Spinal cord (tissue), 10 donors: ENCODE data around the gene ST3GAL2. TPM values are rescaled to one million over a fixed set of nuclear protein-coding genes. Genes with fewer than 3 reads are reported as not detected.
"Not testable (repeated sequence)": the region's sequence is repeated elsewhere in the genome, so short reads cannot be mapped to it uniquely, and the experiment has no call there.

Source experiments
- DNase-seq, 6 donors: peaks; one replicate each; pipeline versions ENCODE4 v3.0.0 to v3.0.0-alpha.2; 2013 to 2015; ENCODE audit warnings: low spot score in 6 of 6, low read depth in 4 of 6
- H3K27ac ChIP-seq: one replicate; pipeline ENCODE4 v1.5.1; 2013; ENCODE audit warnings: low read depth, low read length, control low read depth
- H3K27me3 ChIP-seq: one replicate; pipeline ENCODE4 v1.6.1; 2013; ENCODE audit warnings: low read length; ENCODE audit not compliant: control insufficient read depth, insufficient read depth
- H3K36me3 ChIP-seq: one replicate; pipeline ENCODE4 v1.6.1; 2013; ENCODE audit warnings: low read length; ENCODE audit not compliant: control insufficient read depth, insufficient read depth
- H3K4me1 ChIP-seq: one replicate; pipeline ENCODE4 v1.6.1; 2013; ENCODE audit warnings: low read length; ENCODE audit not compliant: control insufficient read depth, insufficient read depth
- H3K4me3 ChIP-seq: one replicate; pipeline ENCODE4 v1.5.1; 2013; ENCODE audit warnings: low read depth, low read length, control low read depth
- H3K9me3 ChIP-seq: one replicate; pipeline ENCODE4 v1.6.1; 2013; ENCODE audit warnings: low read length; ENCODE audit not compliant: control insufficient read depth, insufficient read depth
- WGBS: methylation state at CpG from one replicate; pipeline ENCODE4 v1.1.5; 2013; ENCODE audit warnings: missing lambda C conversion rate; ENCODE audit not compliant: insufficient coverage; 5-methylcytosine and 5-hydroxymethylcytosine counted together
- polyA plus RNA-seq, 2 donors: library from polyadenylated mRNA; unstranded; fragments of 120-200 nt; gene quantifications; one replicate each; pipeline ENCODE4 v1.2.1, GENCODE V29; 2013; ENCODE audit not compliant: insufficient read length in 2 of 2
- total RNA-seq, 2 donors: library from RNA; depleted of rRNA in 1 of 2; stranded (reverse); fragments of 120-200 nt in 1 of 2; fragments of >200 nt in 1 of 2; gene quantifications; one replicate each; pipeline versions ENCODE4 v1.2.3 to v1.2.4, GENCODE V29; 2013 to 2014
- donor health status: healthy.

The ST3GAL2 gene
- total and polyA plus RNA-seq, 4 donors, result 25.3 to 33.7 (median 29.9) TPM

- Histone ChIP-seq H3K27me3 (no peaks in the 10 kb centered on the region), H3K4me3 (no peak overlapping the region), H3K36me3 (peaks cover 60% of the 10 kb centered on the region), H3K4me1 (peaks cover 39% of the 10 kb centered on the region), H3K9me3 (no peaks in the 10 kb centered on the region), H3K27ac (no peak overlapping the region)
- 93% methylated on average over 3 of the region's 13 CpGs for WGBS
- no peak for DNase-seq
Observed at GRCh38 chr16:70378869-70379493, 59.9 kb downstream of the ST3GAL2 start.

GRCh38 chr16:70377782-70378181, 61.1 kb downstream of the ST3GAL2 start:
- no peak for DNase-seq
- Histone ChIP-seq H3K4me3 (no peak overlapping the region), H3K36me3 (peaks cover 59% of the 10 kb centered on the region), H3K27ac (no peak overlapping the region), H3K4me1 (peaks cover 39% of the 10 kb centered on the region), H3K9me3 (no peaks in the 10 kb centered on the region), H3K27me3 (no peaks in the 10 kb centered on the region)
- WGBS, result no CpG with 5 or more reads among the region's 2 CpGs

GRCh38 chr16:70375636-70376611, 63.0 kb downstream of the ST3GAL2 start:
- no peaks in the 10 kb centered on the region for H3K9me3 ChIP-seq
- H3K27me3 ChIP-seq, result no peaks in the 10 kb centered on the region
- no peak overlapping the region for H3K27ac ChIP-seq
- H3K4me1 ChIP-seq, result peaks cover 24% of the 10 kb centered on the region
- peaks cover 66% of the 10 kb centered on the region for H3K36me3 ChIP-seq
- H3K4me3 ChIP-seq, result no peak overlapping the region
- 90% methylated on average over 5 of the region's 16 CpGs for WGBS
- peak in 2 of 6 donors; percentile 3 to 88 for DNase-seq

GRCh38 chr16:70374213-70374612, 64.7 kb downstream of the ST3GAL2 start:
- Histone ChIP-seq H3K27ac (no peak overlapping the region), H3K4me1 (peaks cover 8% of the 10 kb centered on the region), H3K9me3 (no peaks in the 10 kb centered on the region), H3K36me3 (peaks cover 80% of the 10 kb centered on the region), H3K27me3 (no peaks in the 10 kb centered on the region), H3K4me3 (no peak overlapping the region)
- no peak for DNase-seq
- 98% methylated on average over 6 of the region's 8 CpGs for WGBS

- H3K27me3 ChIP-seq, result no peaks in the 10 kb centered on the region
- DNase-seq, result peak in 1 of 6 donors; percentile 69
- H3K4me1 ChIP-seq, result peaks cover 4% of the 10 kb centered on the region
- H3K9me3 ChIP-seq, result no peaks in the 10 kb centered on the region
- H3K27ac ChIP-seq, result no peak overlapping the region
- no peak overlapping the region for H3K4me3 ChIP-seq
- peaks cover 81% of the 10 kb centered on the region for H3K36me3 ChIP-seq
- WGBS, result 100% methylated on average over 9 of the region's 22 CpGs
Observed at GRCh38 chr16:70372921-70373728, 65.8 kb downstream of the ST3GAL2 start.

- WGBS, result 96% methylated on average over 8 of the region's 10 CpGs
- H3K36me3 ChIP-seq, result peaks cover 83% of the 10 kb centered on the region
- peaks cover 3% of the 10 kb centered on the region for H3K4me1 ChIP-seq
- H3K9me3 ChIP-seq, result no peaks in the 10 kb centered on the region
- H3K4me3 ChIP-seq, result no peak overlapping the region
- no peak overlapping the region for H3K27ac ChIP-seq
- no peak for DNase-seq
- H3K27me3 ChIP-seq, result no peaks in the 10 kb centered on the region
Observed at GRCh38 chr16:70370924-70371323, 68.0 kb downstream of the ST3GAL2 start.

- H3K9me3 ChIP-seq, H3K27me3 ChIP-seq, H3K4me1 ChIP-seq, H3K4me3 ChIP-seq, H3K27ac ChIP-seq: not testable (repeated sequence)
- 58% methylated on average over 9 of the region's 10 CpGs for WGBS
- DNase-seq, result peak in 1 of 6 donors; percentile 42
- peaks cover 83% of the 10 kb centered on the region for H3K36me3 ChIP-seq
Observed at GRCh38 chr16:70370145-70370544, 68.8 kb downstream of the ST3GAL2 start.

GRCh38 chr16:70364399-70364798, 74.5 kb downstream of the ST3GAL2 start:
- H3K27ac ChIP-seq, result no peak overlapping the region
- H3K4me1 ChIP-seq, result no peaks in the 10 kb centered on the region
- DNase-seq, result no peak
- no peaks in the 10 kb centered on the region for H3K9me3 ChIP-seq
- peaks cover 91% of the 10 kb centered on the region for H3K36me3 ChIP-seq
- 88% methylated on average over 4 of the region's 5 CpGs for WGBS
- no peak overlapping the region for H3K4me3 ChIP-seq
- no peaks in the 10 kb centered on the region for H3K27me3 ChIP-seq

GRCh38 chr16:70359552-70359951, 79.3 kb downstream of the ST3GAL2 start:
- Histone ChIP-seq H3K27me3 (no peaks in the 10 kb centered on the region), H3K9me3 (no peaks in the 10 kb centered on the region), H3K36me3 (peaks cover 87% of the 10 kb centered on the region), H3K27ac (no peak overlapping the region), H3K4me1 (no peaks in the 10 kb centered on the region), H3K4me3 (no peak overlapping the region)
- 100% methylated on average over 3 of the region's 7 CpGs for WGBS
- DNase-seq, result no peak
